IMR-90 (cell line): ENCODE results near the gene JPH4. TPM values are rescaled to one million over a fixed set of nuclear protein-coding genes. Genes with fewer than 3 reads are reported as not detected.

Experiments used
- ATAC-seq: fragments of 200-7000 bp; cut with Tn5 transposase; 2 replicates; pipeline ENCODE4 v1.9.1; 2020; ENCODE audit warnings: low read depth, mild to moderate bottlenecking, moderate library complexity
- BruUV-seq: library from RNA; stranded (reverse); fragments of 400-500 nt; replicated peaks from 2 replicates; lab custom pipeline; 2021; lab: Mats Ljungman, UMichigan
- CTCF ChIA-PET: fragments of 300-600 bp; formaldehyde crosslinking; extraction: SDS; loops from one replicate; lab custom pipeline; 2021; ENCODE audit warnings: antibody characterized with exemption; lab: Yijun Ruan, JAX
- POLR2A ChIA-PET: fragments of 300-600 bp; sonication (Branson Sonifier 250); formaldehyde crosslinking; loops from one replicate; lab custom pipeline; 2022; ENCODE audit warnings: antibody characterized with exemption; ENCODE audit not compliant: unreplicated experiment; lab: Charles Lee
- DNase-seq: peaks from one replicate; pipeline ENCODE4 v3.0.0; 2013
- H2AFZ ChIP-seq: replicated peaks from 2 replicates; pipeline ENCODE3; 2013; ENCODE audit warnings: low read length, mild to moderate bottlenecking; ENCODE audit not compliant: poor library complexity
- H2AK5ac ChIP-seq: 2 replicates; pipeline ENCODE4 v1.6.1; 2013; ENCODE audit warnings: low read depth, low read length, inconsistent platforms
- H2AK9ac ChIP-seq: replicated peaks from 2 replicates; pipeline ENCODE3; 2013; ENCODE audit warnings: mild to moderate bottlenecking, low read depth, low read length, moderate library complexity; ENCODE audit not compliant: poor library complexity
- H2BK120ac ChIP-seq: 2 replicates; pipeline ENCODE4 v1.6.1; 2013; ENCODE audit warnings: low read depth, low read length, inconsistent platforms
- H2BK15ac ChIP-seq: 3 replicates; pipeline ENCODE4 v1.6.1; 2013; ENCODE audit warnings: low read depth, low read length, inconsistent platforms
- H2BK20ac ChIP-seq: 2 replicates; pipeline ENCODE4 v1.6.1; 2013; ENCODE audit warnings: low read depth, mild to moderate bottlenecking, inconsistent platforms, low read length, moderate library complexity
- H2BK5ac ChIP-seq: 2 replicates; pipeline ENCODE4 v1.6.1; 2013; ENCODE audit warnings: mild to moderate bottlenecking, low read depth, low read length, inconsistent platforms; ENCODE audit not compliant: poor library complexity, severe bottlenecking
- H3K14ac ChIP-seq: replicated peaks from 2 replicates; pipeline ENCODE4 v1.6.1; 2013; ENCODE audit warnings: low read depth, low read length, inconsistent platforms
- H3K18ac ChIP-seq: 2 replicates; pipeline ENCODE4 v1.6.1; 2013; ENCODE audit warnings: low read depth, low read length, control low read depth
- H3K23ac ChIP-seq: 2 replicates; pipeline ENCODE4 v1.6.1; 2013; ENCODE audit warnings: low read depth, low read length, inconsistent platforms
- H3K27ac ChIP-seq: 2 replicates; pipeline ENCODE4 v1.5.1; 2013; ENCODE audit warnings: mild to moderate bottlenecking, control low read depth, low read length; ENCODE audit not compliant: insufficient read depth
- H3K27me3 ChIP-seq: 2 replicates; pipeline ENCODE4 v1.6.1; 2013; ENCODE audit warnings: low read length; ENCODE audit not compliant: control insufficient read depth, insufficient read depth
- H3K36me3 ChIP-seq: 2 replicates; pipeline ENCODE4 v1.6.1; 2013; ENCODE audit warnings: low read length, mixed read lengths; ENCODE audit not compliant: control insufficient read depth, insufficient read depth
- H3K4ac ChIP-seq: 2 replicates; pipeline ENCODE4 v1.6.1; 2013; ENCODE audit warnings: low read depth, low read length, inconsistent platforms
- H3K4me1 ChIP-seq: 2 replicates; pipeline ENCODE4 v1.6.1; 2013; ENCODE audit warnings: low read length, mixed read lengths; ENCODE audit not compliant: control insufficient read depth, insufficient read depth
- H3K4me2 ChIP-seq: 2 replicates; pipeline ENCODE4 v1.6.1; 2013; ENCODE audit warnings: low read depth, mild to moderate bottlenecking, control low read depth, low read length, moderate library complexity
- H3K4me3 ChIP-seq: 2 replicates; pipeline ENCODE4 v1.5.1; 2013; ENCODE audit warnings: low read depth, mild to moderate bottlenecking, control low read depth, low read length, moderate library complexity; ENCODE audit not compliant: insufficient read depth
- H3K56ac ChIP-seq: 2 replicates; pipeline ENCODE4 v1.6.1; 2013; ENCODE audit warnings: low read length, inconsistent platforms; ENCODE audit not compliant: insufficient read depth; ENCODE audit errors: extremely low read depth
- H3K79me1 ChIP-seq, 2 experiments: 2 replicates each; pipeline ENCODE4 v1.6.1; 2013; ENCODE audit warnings: low read length in 2 of 2, inconsistent platforms in 1 of 2, low read depth in 1 of 2
- H3K9ac ChIP-seq: 2 replicates; pipeline ENCODE4 v1.6.1; 2013; ENCODE audit warnings: low read depth, low read length, control low read depth
- H3K9me1 ChIP-seq: 2 replicates; pipeline ENCODE4 v1.6.1; 2013; ENCODE audit warnings: low read length, inconsistent platforms; ENCODE audit not compliant: insufficient read depth
- H3K9me3 ChIP-seq: 2 replicates; pipeline ENCODE4 v1.6.1; 2013; ENCODE audit warnings: low read length; ENCODE audit not compliant: control insufficient read depth, insufficient read depth
- H4K20me1 ChIP-seq: 2 replicates; pipeline ENCODE4 v1.6.1; 2013; ENCODE audit warnings: low read length, inconsistent platforms; ENCODE audit not compliant: insufficient read depth
- H4K5ac ChIP-seq: 2 replicates; pipeline ENCODE4 v1.6.1; 2013; ENCODE audit warnings: mild to moderate bottlenecking, low read depth, low read length, control low read depth
- H4K8ac ChIP-seq, 2 experiments: 2 replicates each; pipeline ENCODE4 v1.6.1; 2013; ENCODE audit warnings: low read depth in 2 of 2, low read length in 2 of 2, control low read depth in 1 of 2, inconsistent platforms in 1 of 2
- H4K91ac ChIP-seq: 2 replicates; pipeline ENCODE4 v1.6.1; 2013; ENCODE audit warnings: low read depth, low read length, inconsistent platforms; ENCODE audit not compliant: insufficient read depth
- BHLHE40 ChIP-seq: fragments of 150-350 bp; IDR thresholded peaks from 2 replicates; pipeline ENCODE4 v1.6.1; 2016; ENCODE audit warnings: mild to moderate bottlenecking, low read depth, low read length
- CHD1 ChIP-seq: IDR thresholded peaks from 2 replicates; pipeline ENCODE4 v1.6.1; 2012; ENCODE audit warnings: low read depth, low read length, improper control_type of control experiment
- MAZ ChIP-seq: IDR thresholded peaks from 2 replicates; pipeline ENCODE4 v1.6.1; 2012; ENCODE audit warnings: low read depth, mild to moderate bottlenecking, low read length, improper control_type of control experiment, moderate library complexity, borderline replicate concordance
- NFE2L2 ChIP-seq: fragments of 150-350 bp; IDR thresholded peaks from 2 replicates; pipeline ENCODE4 v1.6.1; 2016; ENCODE audit warnings: low read depth, mild to moderate bottlenecking, low read length
- POLR2A ChIP-seq: IDR thresholded peaks from 2 replicates; pipeline ENCODE4 v1.6.1; 2012; ENCODE audit warnings: mild to moderate bottlenecking, low read depth, low read length
- RFX5 ChIP-seq: IDR thresholded peaks from 2 replicates; pipeline ENCODE4 v1.8.0; 2012; ENCODE audit warnings: low read depth, mild to moderate bottlenecking, low read length, moderate library complexity
- WGBS, 2 experiments: methylation state at CpG; one replicate each; pipeline versions ENCODE4 v1.1.5 to v1.1.7; 2013; ENCODE audit warnings: missing lambda C conversion rate in 2 of 2; ENCODE audit not compliant: insufficient read length in 1 of 2; ENCODE audit errors: extremely low coverage in 2 of 2; 5-methylcytosine and 5-hydroxymethylcytosine counted together
- dilution Hi-C: fragments of 300-500 bp; cut with HindIII; formaldehyde crosslinking; loops from one replicate; pipeline ENCODE4 v1.14.3; 2018; ENCODE audit warnings: low sequenced_read_pairs; ENCODE audit not compliant: unreplicated experiment
- in situ Hi-C: fragments of 300-500 bp; cut with MboI; formaldehyde crosslinking; loops from 3 replicates; pipeline ENCODE4 v1.14.3; 2019; ENCODE audit warnings: low sequenced_read_pairs, inconsistent platforms, mixed read lengths
- intact Hi-C: fragments of 100-400 bp; cut with micrococcal nuclease; formaldehyde crosslinking; loops from 2 replicates; pipeline ENCODE4 v1.10.0; 2022
- polyA plus RNA-seq, 3 experiments: library from polyadenylated mRNA; depleted of rRNA; stranded (reverse); fragments of >200 nt; gene quantifications; 2 replicates each; pipeline ENCODE4 v1.2.3, GENCODE V29; 2012; ENCODE audit warnings: low replicate concordance in 1 of 3
- total RNA-seq: library from RNA; depleted of rRNA; stranded (reverse); fragments of >200 nt; gene quantifications from 2 replicates; pipeline ENCODE4 v1.2.3, GENCODE V29; 2012
- TF ChIP-seq, protein P1 (sequence below): fragments of 150-350 bp; IDR thresholded peaks from 2 replicates; pipeline ENCODE4 v1.6.1; 2016; ENCODE audit warnings: low read depth, mild to moderate bottlenecking, low read length, moderate library complexity, borderline replicate concordance
- TF ChIP-seq, protein P2 (sequence below): conservative IDR thresholded peaks from 2 replicates; pipeline ENCODE4 v1.5.1; 2012; ENCODE audit warnings: mild to moderate bottlenecking, low read depth, low read length, improper control_type of control experiment

JPH4 gene
- total and polyA plus RNA-seq, 2 of the 4 experiments (the other 2 are of a cell fraction), result not detected

DNA sequence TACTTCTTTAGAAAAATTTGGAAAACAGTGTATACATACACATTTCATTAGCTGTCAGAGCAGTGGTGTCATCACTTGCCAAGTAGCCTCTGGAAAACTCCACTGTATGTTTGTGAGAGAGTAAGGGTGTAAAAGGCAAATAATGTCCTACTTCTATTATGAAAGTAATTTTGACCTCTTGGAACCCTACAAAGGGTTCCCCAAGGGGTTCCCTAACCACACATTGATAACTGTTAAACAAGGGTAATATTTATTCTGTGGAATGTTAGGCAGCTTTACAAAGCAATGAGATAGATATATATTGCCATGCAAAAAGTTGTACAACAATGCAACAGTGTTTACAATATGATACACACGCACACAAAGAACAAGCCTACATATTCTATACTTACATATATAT is 38.9 kb upstream of the JPH4 start:
- Histone ChIP-seq H3K4me1 (no peaks in the 10 kb centered on the region), H2AK5ac (no peak overlapping the region), H3K4ac (no peak overlapping the region), H2BK120ac (no peak overlapping the region), H3K4me3 (no peak overlapping the region), H3K9ac (no peak overlapping the region), H2BK15ac (no peak overlapping the region), H3K9me1 (no peaks in the 10 kb centered on the region), H3K14ac (no peak overlapping the region), H2BK20ac (no peak overlapping the region), H2AK9ac (no peak overlapping the region), H3K4me2 (no peak overlapping the region), H2AFZ (no peak overlapping the region), H3K36me3 (no peaks in the 10 kb centered on the region), H3K56ac (no peak overlapping the region), H3K27ac (no peak overlapping the region), H3K27me3 (peaks cover 2% of the 10 kb centered on the region), H4K5ac (no peak overlapping the region), H4K20me1 (no peaks in the 10 kb centered on the region), H3K79me1 (no peaks in the 10 kb centered on the region), H2BK5ac (no peak overlapping the region), H3K9me3 (no peaks in the 10 kb centered on the region), H3K23ac (no peak overlapping the region), H4K91ac (no peak overlapping the region), H4K8ac (no peak overlapping the region), H3K18ac (no peak overlapping the region)
- DNase-seq (no peak), ATAC-seq (no peak)
- intact Hi-C loops (no loop called here), dilution Hi-C loops (no loop called here), in situ Hi-C loops (no loop called here)
- ChIA-PET POLR2A (no interaction called here), CTCF (interaction anchor here (1.1 kb wide), 1 partner anchor 14 kb away, joined by 4 read pairs; no protein-coding TSS in a partner anchor)
- WGBS, 2 experiments, result no CpG with 5 or more reads among the region's 1 CpG
- TF ChIP-seq NFE2L2 (no peak), RFX5 (no peak), POLR2A (no peak), MAZ (no peak), CHD1 (no peak), BHLHE40 (no peak)
- TF ChIP-seq, protein P1, sequence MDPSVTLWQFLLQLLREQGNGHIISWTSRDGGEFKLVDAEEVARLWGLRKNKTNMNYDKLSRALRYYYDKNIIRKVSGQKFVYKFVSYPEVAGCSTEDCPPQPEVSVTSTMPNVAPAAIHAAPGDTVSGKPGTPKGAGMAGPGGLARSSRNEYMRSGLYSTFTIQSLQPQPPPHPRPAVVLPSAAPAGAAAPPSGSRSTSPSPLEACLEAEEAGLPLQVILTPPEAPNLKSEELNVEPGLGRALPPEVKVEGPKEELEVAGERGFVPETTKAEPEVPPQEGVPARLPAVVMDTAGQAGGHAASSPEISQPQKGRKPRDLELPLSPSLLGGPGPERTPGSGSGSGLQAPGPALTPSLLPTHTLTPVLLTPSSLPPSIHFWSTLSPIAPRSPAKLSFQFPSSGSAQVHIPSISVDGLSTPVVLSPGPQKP, result no peak
- TF ChIP-seq, protein P2, sequence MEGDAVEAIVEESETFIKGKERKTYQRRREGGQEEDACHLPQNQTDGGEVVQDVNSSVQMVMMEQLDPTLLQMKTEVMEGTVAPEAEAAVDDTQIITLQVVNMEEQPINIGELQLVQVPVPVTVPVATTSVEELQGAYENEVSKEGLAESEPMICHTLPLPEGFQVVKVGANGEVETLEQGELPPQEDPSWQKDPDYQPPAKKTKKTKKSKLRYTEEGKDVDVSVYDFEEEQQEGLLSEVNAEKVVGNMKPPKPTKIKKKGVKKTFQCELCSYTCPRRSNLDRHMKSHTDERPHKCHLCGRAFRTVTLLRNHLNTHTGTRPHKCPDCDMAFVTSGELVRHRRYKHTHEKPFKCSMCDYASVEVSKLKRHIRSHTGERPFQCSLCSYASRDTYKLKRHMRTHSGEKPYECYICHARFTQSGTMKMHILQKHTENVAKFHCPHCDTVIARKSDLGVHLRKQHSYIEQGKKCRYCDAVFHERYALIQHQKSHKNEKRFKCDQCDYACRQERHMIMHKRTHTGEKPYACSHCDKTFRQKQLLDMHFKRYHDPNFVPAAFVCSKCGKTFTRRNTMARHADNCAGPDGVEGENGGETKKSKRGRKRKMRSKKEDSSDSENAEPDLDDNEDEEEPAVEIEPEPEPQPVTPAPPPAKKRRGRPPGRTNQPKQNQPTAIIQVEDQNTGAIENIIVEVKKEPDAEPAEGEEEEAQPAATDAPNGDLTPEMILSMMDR, result no peak
- BruUV-seq, result no TSS peak
